ENCODE data around the gene CARNS1.

DNA sequence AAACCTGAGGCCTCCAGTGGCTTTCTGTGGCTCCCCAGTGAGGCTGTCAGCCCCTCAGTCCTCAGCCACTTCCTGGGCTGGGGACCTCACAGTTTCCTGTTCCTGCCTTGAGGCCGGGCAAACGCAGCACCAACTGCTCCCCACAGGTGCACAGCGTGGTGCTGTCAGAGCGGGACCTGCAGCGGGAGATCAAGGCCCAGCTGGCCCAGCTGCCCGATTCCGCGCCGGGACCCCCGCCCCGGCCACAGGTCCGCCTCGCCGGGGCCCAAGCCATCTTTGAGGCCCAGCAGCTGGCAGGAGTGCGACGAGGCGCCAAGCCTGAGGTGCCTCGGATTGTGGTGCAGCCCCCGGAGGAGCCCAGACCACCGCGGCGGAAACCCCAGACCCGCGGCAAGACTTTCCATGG lies 6.2 kb upstream of the CARNS1 start:
- no peak for TF ChIP-seq JAZF1 (CRISPR knock-in tag; IDR thresholded peaks at IDR 0.05)
- TF ChIP-seq, protein P1, sequence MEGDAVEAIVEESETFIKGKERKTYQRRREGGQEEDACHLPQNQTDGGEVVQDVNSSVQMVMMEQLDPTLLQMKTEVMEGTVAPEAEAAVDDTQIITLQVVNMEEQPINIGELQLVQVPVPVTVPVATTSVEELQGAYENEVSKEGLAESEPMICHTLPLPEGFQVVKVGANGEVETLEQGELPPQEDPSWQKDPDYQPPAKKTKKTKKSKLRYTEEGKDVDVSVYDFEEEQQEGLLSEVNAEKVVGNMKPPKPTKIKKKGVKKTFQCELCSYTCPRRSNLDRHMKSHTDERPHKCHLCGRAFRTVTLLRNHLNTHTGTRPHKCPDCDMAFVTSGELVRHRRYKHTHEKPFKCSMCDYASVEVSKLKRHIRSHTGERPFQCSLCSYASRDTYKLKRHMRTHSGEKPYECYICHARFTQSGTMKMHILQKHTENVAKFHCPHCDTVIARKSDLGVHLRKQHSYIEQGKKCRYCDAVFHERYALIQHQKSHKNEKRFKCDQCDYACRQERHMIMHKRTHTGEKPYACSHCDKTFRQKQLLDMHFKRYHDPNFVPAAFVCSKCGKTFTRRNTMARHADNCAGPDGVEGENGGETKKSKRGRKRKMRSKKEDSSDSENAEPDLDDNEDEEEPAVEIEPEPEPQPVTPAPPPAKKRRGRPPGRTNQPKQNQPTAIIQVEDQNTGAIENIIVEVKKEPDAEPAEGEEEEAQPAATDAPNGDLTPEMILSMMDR (IDR thresholded peaks at IDR 0.05) = no peak
- no peak for TF ChIP-seq TCF7 (CRISPR knock-in tag; IDR thresholded peaks at IDR 0.05; ENCODE audit: low read depth)
- TF ChIP-seq, protein P2, sequence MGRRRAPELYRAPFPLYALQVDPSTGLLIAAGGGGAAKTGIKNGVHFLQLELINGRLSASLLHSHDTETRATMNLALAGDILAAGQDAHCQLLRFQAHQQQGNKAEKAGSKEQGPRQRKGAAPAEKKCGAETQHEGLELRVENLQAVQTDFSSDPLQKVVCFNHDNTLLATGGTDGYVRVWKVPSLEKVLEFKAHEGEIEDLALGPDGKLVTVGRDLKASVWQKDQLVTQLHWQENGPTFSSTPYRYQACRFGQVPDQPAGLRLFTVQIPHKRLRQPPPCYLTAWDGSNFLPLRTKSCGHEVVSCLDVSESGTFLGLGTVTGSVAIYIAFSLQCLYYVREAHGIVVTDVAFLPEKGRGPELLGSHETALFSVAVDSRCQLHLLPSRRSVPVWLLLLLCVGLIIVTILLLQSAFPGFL (CRISPR knock-in tag; IDR thresholded peaks at IDR 0.05; ENCODE audit: borderline replicate concordance) = no peak
- TF ChIP-seq FOXJ3 (CRISPR knock-in tag; IDR thresholded peaks at IDR 0.05; ENCODE audit: borderline replicate concordance) = no peak
- TF ChIP-seq, protein P3, sequence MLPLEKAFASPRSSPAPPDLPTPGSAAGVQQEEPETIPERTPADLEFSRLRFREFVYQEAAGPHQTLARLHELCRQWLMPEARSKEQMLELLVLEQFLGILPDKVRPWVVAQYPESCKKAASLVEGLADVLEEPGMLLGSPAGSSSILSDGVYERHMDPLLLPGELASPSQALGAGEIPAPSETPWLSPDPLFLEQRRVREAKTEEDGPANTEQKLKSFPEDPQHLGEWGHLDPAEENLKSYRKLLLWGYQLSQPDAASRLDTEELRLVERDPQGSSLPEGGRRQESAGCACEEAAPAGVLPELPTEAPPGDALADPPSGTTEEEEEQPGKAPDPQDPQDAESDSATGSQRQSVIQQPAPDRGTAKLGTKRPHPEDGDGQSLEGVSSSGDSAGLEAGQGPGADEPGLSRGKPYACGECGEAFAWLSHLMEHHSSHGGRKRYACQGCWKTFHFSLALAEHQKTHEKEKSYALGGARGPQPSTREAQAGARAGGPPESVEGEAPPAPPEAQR (CRISPR knock-in tag; IDR thresholded peaks at IDR 0.05) = no peak
- TF ChIP-seq, protein P4, sequence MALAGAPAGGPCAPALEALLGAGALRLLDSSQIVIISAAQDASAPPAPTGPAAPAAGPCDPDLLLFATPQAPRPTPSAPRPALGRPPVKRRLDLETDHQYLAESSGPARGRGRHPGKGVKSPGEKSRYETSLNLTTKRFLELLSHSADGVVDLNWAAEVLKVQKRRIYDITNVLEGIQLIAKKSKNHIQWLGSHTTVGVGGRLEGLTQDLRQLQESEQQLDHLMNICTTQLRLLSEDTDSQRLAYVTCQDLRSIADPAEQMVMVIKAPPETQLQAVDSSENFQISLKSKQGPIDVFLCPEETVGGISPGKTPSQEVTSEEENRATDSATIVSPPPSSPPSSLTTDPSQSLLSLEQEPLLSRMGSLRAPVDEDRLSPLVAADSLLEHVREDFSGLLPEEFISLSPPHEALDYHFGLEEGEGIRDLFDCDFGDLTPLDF (CRISPR knock-in tag; IDR thresholded peaks at IDR 0.05) = no peak
- no peak for TF ChIP-seq RORB (CRISPR knock-in tag; IDR thresholded peaks at IDR 0.05)
- TF ChIP-seq, protein P5, sequence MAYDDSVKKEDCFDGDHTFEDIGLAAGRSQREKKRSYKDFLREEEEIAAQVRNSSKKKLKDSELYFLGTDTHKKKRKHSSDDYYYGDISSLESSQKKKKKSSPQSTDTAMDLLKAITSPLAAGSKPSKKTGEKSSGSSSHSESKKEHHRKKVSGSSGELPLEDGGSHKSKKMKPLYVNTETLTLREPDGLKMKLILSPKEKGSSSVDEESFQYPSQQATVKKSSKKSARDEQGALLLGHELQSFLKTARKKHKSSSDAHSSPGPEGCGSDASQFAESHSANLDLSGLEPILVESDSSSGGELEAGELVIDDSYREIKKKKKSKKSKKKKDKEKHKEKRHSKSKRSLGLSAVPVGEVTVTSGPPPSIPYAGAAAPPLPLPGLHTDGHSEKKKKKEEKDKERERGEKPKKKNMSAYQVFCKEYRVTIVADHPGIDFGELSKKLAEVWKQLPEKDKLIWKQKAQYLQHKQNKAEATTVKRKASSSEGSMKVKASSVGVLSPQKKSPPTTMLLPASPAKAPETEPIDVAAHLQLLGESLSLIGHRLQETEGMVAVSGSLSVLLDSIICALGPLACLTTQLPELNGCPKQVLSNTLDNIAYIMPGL (CRISPR knock-in tag; IDR thresholded peaks at IDR 0.05) = no peak
- TF ChIP-seq ZNF138 (CRISPR knock-in tag; conservative IDR thresholded peaks at IDR 0.05) = no peak
- TF ChIP-seq, protein P6, sequence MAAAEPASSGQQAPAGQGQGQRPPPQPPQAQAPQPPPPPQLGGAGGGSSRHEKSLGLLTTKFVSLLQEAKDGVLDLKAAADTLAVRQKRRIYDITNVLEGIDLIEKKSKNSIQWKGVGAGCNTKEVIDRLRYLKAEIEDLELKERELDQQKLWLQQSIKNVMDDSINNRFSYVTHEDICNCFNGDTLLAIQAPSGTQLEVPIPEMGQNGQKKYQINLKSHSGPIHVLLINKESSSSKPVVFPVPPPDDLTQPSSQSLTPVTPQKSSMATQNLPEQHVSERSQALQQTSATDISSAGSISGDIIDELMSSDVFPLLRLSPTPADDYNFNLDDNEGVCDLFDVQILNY (CRISPR knock-in tag; IDR thresholded peaks at IDR 0.05) = no peak
- TF ChIP-seq PRRX2 (CRISPR knock-in tag; IDR thresholded peaks at IDR 0.05) = no peak

Measured in WTC11 (cell line).